Right lobe of liver (tissue), 4 donors: Measurements from ENCODE around the gene TARDBP.

Experiments
- POLR2A ChIP-seq: fragments of 450-650 bp; IDR thresholded peaks from one replicate; pipeline ENCODE4 v1.6.1; 2017; ENCODE audit warnings: antibody characterized with exemption, mild to moderate bottlenecking
- TF ChIP-seq, protein P1 (sequence below), 4 donors: fragments of 200-600 bp in 3 of 4; fragments of 450-650 bp in 1 of 4; IDR thresholded peaks; one replicate each; pipeline versions ENCODE4 v1.5.1 to v1.8.0; 2016 to 2022; ENCODE audit warnings: antibody characterized with exemption in 4 of 4, mild to moderate bottlenecking in 2 of 4
- donor health status: DM: no; HTN: no; CAD: no.
- donor health status: DM: no; HTN: no; CAD: no.
- donor health status: DM: no; HTN: yes; CAD: no.

DNA sequence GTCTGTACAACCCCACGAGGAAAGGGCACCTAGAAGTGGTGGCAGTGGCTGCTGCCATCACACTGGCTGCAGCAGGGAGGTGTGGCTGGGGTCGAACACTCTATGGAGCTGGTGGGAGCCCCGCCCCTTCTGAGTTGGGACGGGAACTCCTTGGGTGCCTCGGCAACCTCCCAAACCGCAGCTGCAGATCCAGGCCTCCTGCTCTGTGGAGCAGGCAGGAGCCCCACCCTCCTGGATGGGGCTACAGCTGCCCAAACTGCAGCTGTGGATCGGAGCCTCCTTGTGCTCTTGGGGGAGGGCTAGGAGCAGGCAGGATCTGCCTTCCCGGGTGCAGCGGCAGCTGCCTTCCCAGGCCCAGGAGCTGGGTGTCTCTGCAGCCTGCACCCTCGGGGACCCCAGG is 38.9 kb upstream of the TARDBP start:
- no peak for TF ChIP-seq POLR2A
- TF ChIP-seq, protein P1, sequence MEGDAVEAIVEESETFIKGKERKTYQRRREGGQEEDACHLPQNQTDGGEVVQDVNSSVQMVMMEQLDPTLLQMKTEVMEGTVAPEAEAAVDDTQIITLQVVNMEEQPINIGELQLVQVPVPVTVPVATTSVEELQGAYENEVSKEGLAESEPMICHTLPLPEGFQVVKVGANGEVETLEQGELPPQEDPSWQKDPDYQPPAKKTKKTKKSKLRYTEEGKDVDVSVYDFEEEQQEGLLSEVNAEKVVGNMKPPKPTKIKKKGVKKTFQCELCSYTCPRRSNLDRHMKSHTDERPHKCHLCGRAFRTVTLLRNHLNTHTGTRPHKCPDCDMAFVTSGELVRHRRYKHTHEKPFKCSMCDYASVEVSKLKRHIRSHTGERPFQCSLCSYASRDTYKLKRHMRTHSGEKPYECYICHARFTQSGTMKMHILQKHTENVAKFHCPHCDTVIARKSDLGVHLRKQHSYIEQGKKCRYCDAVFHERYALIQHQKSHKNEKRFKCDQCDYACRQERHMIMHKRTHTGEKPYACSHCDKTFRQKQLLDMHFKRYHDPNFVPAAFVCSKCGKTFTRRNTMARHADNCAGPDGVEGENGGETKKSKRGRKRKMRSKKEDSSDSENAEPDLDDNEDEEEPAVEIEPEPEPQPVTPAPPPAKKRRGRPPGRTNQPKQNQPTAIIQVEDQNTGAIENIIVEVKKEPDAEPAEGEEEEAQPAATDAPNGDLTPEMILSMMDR (IDR thresholded peaks at IDR 0.05), result no peak
